ENCODE data around the gene POU5F1.

- TF ChIP-seq POLR2A (IDR thresholded peaks at IDR 0.05) (no peak), POLR2AphosphoS5 (IDR thresholded peaks at IDR 0.05; ENCODE audit: insufficient read depth in 1 of 2, low read depth in 1 of 2) (no peak)
Observed at GRCh38 chr6:31175971-31176370, 5.5 kb upstream of the POU5F1 start.
